Spleen (tissue), 11 donors: Measurements from ENCODE around the gene OR7C1. TPM values are rescaled to one million over a fixed set of nuclear protein-coding genes. Genes with fewer than 3 reads are reported as not detected.
"Not testable (repeated sequence)": the region's sequence is repeated elsewhere in the genome, so short reads cannot be mapped to it uniquely, and the experiment has no call there.

Source experiments
- DNase-seq: peaks from one replicate; pipeline ENCODE4 v3.0.0-alpha.2; 2020
- H3K27ac ChIP-seq, 8 donors: fragments of 200-600 bp; sonication (generic) in 7 of 8; 1 replicate in 4 of 8; 2 replicates in 4 of 8; pipeline versions ENCODE4 v1.5.0 to v1.8.0; 2016 to 2021; ENCODE audit warnings: inconsistent platforms in 4 of 8, mild to moderate bottlenecking in 4 of 8, moderate library complexity in 1 of 8
- H3K27me3 ChIP-seq, 7 donors: fragments of 200-600 bp; sonication (generic) in 6 of 7; replicated peaks in 1 of 7; 1 replicate in 4 of 7; 2 replicates in 3 of 7; pipeline versions ENCODE4 v1.5.0 to v1.8.0; 2016 to 2021; ENCODE audit warnings: inconsistent platforms in 3 of 7, mild to moderate bottlenecking in 1 of 7
- H3K36me3 ChIP-seq, 6 donors: fragments of 200-600 bp; sonication (generic) in 5 of 6; 1 replicate in 4 of 6; 2 replicates in 2 of 6; pipeline versions ENCODE4 v1.5.0 to v1.8.0; 2016 to 2021; ENCODE audit warnings: inconsistent platforms in 2 of 6
- H3K4me1 ChIP-seq, 6 donors: fragments of 200-600 bp; sonication (generic) in 5 of 6; 1 replicate in 3 of 6; 2 replicates in 3 of 6; pipeline versions ENCODE4 v1.5.0 to v1.8.0; 2016 to 2021; ENCODE audit warnings: inconsistent platforms in 3 of 6
- H3K4me3 ChIP-seq, 8 donors: fragments of 200-600 bp; sonication (generic) in 7 of 8; 1 replicate in 4 of 8; 2 replicates in 4 of 8; pipeline versions ENCODE4 v1.5.0 to v1.8.0; 2016 to 2021; ENCODE audit warnings: inconsistent platforms in 4 of 8, mild to moderate bottlenecking in 4 of 8, moderate library complexity in 2 of 8
- H3K9me3 ChIP-seq, 8 donors: fragments of 200-600 bp; sonication (generic) in 7 of 8; 1 replicate in 4 of 8; 2 replicates in 4 of 8; pipeline versions ENCODE4 v1.5.0 to v1.8.0; 2016 to 2021; ENCODE audit warnings: inconsistent platforms in 4 of 8
- CTCF ChIP-seq, 11 experiments: fragments of 200-600 bp in 7 of 11; fragments of 450-650 bp in 4 of 11; sonication (generic) in 4 of 11; IDR thresholded peaks in 8 of 11; conservative IDR thresholded peaks in 3 of 11; 1 replicate in 7 of 11; 2 replicates in 4 of 11; pipeline versions ENCODE4 v1.4.0 to v1.8.0; 2016 to 2021; ENCODE audit warnings: antibody characterized with exemption in 11 of 11, inconsistent platforms in 4 of 11, mild to moderate bottlenecking in 1 of 11
- POLR2A ChIP-seq, 3 donors: fragments of 450-650 bp; IDR thresholded peaks; one replicate each; pipeline ENCODE4 v1.5.1; 2017; ENCODE audit warnings: antibody characterized with exemption in 3 of 3, mild to moderate bottlenecking in 1 of 3
- POLR2AphosphoS5 ChIP-seq, 3 donors: sonication (generic); formaldehyde crosslinking; IDR thresholded peaks; one replicate each; pipeline ENCODE4 v1.5.1; 2017; ENCODE audit warnings: antibody characterized with exemption in 3 of 3
- WGBS, 5 donors: extraction: QIAGEN DNeasy Blood & Tissue Kit in 3 of 5; methylation state at CpG; one replicate each; pipeline versions ENCODE4 v1.1.5 to v1.1.7; 2013 to 2018; 5-methylcytosine and 5-hydroxymethylcytosine counted together
- intact Hi-C: fragments of 100-400 bp; cut with DNase I; formaldehyde crosslinking; loops from one replicate; pipeline ENCODE4 v1.15.0; 2023; ENCODE audit warnings: low total_unique reads
- polyA plus RNA-seq, 3 donors: library from polyadenylated mRNA; stranded (reverse); fragments of 200-250 nt; gene quantifications; one replicate each; pipeline ENCODE4 v1.2.1, GENCODE V29; 2013
- total RNA-seq, 7 donors: library from RNA; depleted of rRNA in 3 of 7; stranded (reverse); fragments of >200 nt in 3 of 7; fragmentation: NEBNext Ultra II Directional in 4 of 7; extraction: Animal tissue kit (Norgen Biotek cat#: 25700) in 4 of 7; gene quantifications; one replicate each; pipeline versions ENCODE4 v1.1.0 to v1.2.1, GENCODE V29; 2016 to 2021
- donor health status: healthy with polysubstance abuse.
- donor health status: DM: no; HTN: no; CAD: no; lungs with moderate emphysema.
- donor health status: DM: no; HTN: no; CAD: no.
- donor health status: Bipolar disorder and iron deficiency.
- donor health status: healthy.
- donor health status: DM: no; HTN: no; CAD: no.
- donor health status: DM: yes; HTN: yes; CAD: no.

Gene OR7C1
- total and polyA plus RNA-seq, 10 donors = under 0.01 to 0.02 TPM; not detected in 8

GRCh38 chr19:14798760-14799159, 36.2 kb downstream of the OR7C1 start:
- H3K27me3 ChIP-seq = peaks cover 0 to 14% (median 0%) of the 10 kb centered on the region in 7 donors
- intact Hi-C loops = no loop called here
- peaks cover 0 to 8% (median 0%) of the 10 kb centered on the region in 6 donors for H3K4me1 ChIP-seq
- H3K27ac ChIP-seq = no peak overlapping the region
- 76 to 84% (median 78%) methylated on average over 5 of the region's 5 CpGs for WGBS, 5 donors
- H3K36me3 ChIP-seq = no peaks in the 10 kb centered on the region
- no peaks in the 10 kb centered on the region for H3K9me3 ChIP-seq
- H3K4me3 ChIP-seq = no peak overlapping the region
- TF ChIP-seq CTCF (IDR thresholded peaks at IDR 0.05 in 8 of 11, conservative IDR thresholded peaks at IDR 0.05 in 3 of 11) (no peak), POLR2AphosphoS5 (IDR thresholded peaks at IDR 0.05) (no peak), POLR2A (IDR thresholded peaks at IDR 0.05) (no peak)
- DNase-seq = no peak

GRCh38 chr19:14796021-14796420, 39.0 kb downstream of the OR7C1 start:
- Histone ChIP-seq H3K9me3 (no peaks in the 10 kb centered on the region), H3K4me3 (no peak overlapping the region), H3K27me3 (peaks cover 0 to 14% (median 0%) of the 10 kb centered on the region in 7 donors), H3K27ac (no peak overlapping the region), H3K36me3 (no peaks in the 10 kb centered on the region), H3K4me1 (peaks cover 0 to 8% (median 0%) of the 10 kb centered on the region in 6 donors)
- no peak for DNase-seq
- no peak for TF ChIP-seq POLR2AphosphoS5 (IDR thresholded peaks at IDR 0.05)
- TF ChIP-seq POLR2A (IDR thresholded peaks at IDR 0.05) = no peak
- TF ChIP-seq CTCF (IDR thresholded peaks at IDR 0.05 in 8 of 11, conservative IDR thresholded peaks at IDR 0.05 in 3 of 11) = no peak
- intact Hi-C loops = no loop called here
- WGBS, 5 donors = 90 to 97% (median 95%) methylated on average over 11 of the region's 11 CpGs

- H3K36me3 ChIP-seq = no peaks in the 10 kb centered on the region
- peaks cover 0 to 14% (median 0%) of the 10 kb centered on the region in 7 donors for H3K27me3 ChIP-seq
- peaks cover 0 to 8% (median 0%) of the 10 kb centered on the region in 6 donors for H3K4me1 ChIP-seq
- intact Hi-C loops = no loop called here
- 73 to 92% (median 84%) methylated on average over 5 of the region's 5 CpGs for WGBS, 5 donors
- H3K27ac ChIP-seq = no peak overlapping the region
- H3K9me3 ChIP-seq = no peaks in the 10 kb centered on the region
- DNase-seq = no peak
- H3K4me3 ChIP-seq = no peak overlapping the region
- TF ChIP-seq POLR2AphosphoS5 (IDR thresholded peaks at IDR 0.05) (no peak), CTCF (IDR thresholded peaks at IDR 0.05 in 8 of 11, conservative IDR thresholded peaks at IDR 0.05 in 3 of 11) (no peak), POLR2A (IDR thresholded peaks at IDR 0.05) (no peak)
These were observed 39.8 kb downstream of the OR7C1 start for GRCh38 chr19:14795078-14795721.

GRCh38 chr19:14792250-14792649, 42.7 kb downstream of the OR7C1 start:
- H3K36me3 ChIP-seq, H3K27me3 ChIP-seq, H3K4me3 ChIP-seq, DNase-seq, H3K27ac ChIP-seq, intact Hi-C loops, H3K9me3 ChIP-seq: not testable (repeated sequence)
- 79 to 92% (median 85%) methylated on average over 6 of the region's 6 CpGs for WGBS, 5 donors
- peaks cover 0 to 13% (median 3%) of the 10 kb centered on the region in 6 donors for H3K4me1 ChIP-seq
